Sciatic nerve (tissue), 2 donors: ENCODE measurements around the gene GNA15. TPM values are rescaled to one million over a fixed set of nuclear protein-coding genes. Genes with fewer than 3 reads are reported as not detected.
"Not testable (repeated sequence)": the region's sequence is repeated elsewhere in the genome, so short reads cannot be mapped to it uniquely, and the experiment has no call there.

Experiments
- ATAC-seq: fragments of 200-7000 bp; cut with Tn5 transposase; one replicate; pipeline ENCODE4 v1.9.1; 2020; ENCODE audit warnings: mild to moderate bottlenecking, moderate library complexity
- DNase-seq: peaks from one replicate; pipeline ENCODE4 v3.0.0-alpha.2; 2020; ENCODE audit warnings: low spot score
- intact Hi-C: fragments of 100-400 bp; cut with DNase I; formaldehyde crosslinking; loops from one replicate; pipeline ENCODE4 v1.14.2; 2022
- total RNA-seq: library from RNA; stranded (reverse); fragmentation: NEBNext Ultra II Directional; extraction: Animal tissue kit (Norgen Biotek cat#: 25700); gene quantifications from one replicate; pipeline ENCODE4 v1.2.1, GENCODE V29; 2021
- donor health status: DM: no; HTN: no; CAD: no.
- donor health status: DM: no; HTN: no; CAD: no.

GNA15 gene
- total RNA-seq, 1 donor from 2014 or later = 9.5 TPM

GRCh38 chr19:3185461-3186159 lies 49.8 kb downstream of the GNA15 start, which contains the start of gene NCLN:
Gene NCLN (plus strand): TSS chr19:3185930. CDS start chr19:3186031, 101 bp downstream.
- intact Hi-C loops = no loop called here
- DNase-seq (peak; percentile 96), ATAC-seq (peak; percentile 98)

GRCh38 chr19:3186160-3186688 lies 50.4 kb downstream of the GNA15 start:
- DNase-seq = no peak
- intact Hi-C loops = no loop called here
- no peak for ATAC-seq

GRCh38 chr19:3186891-3187661 lies 51.2 kb downstream of the GNA15 start:
- DNase-seq (no peak), ATAC-seq (no peak)
- intact Hi-C loops = no loop called here

- no peak for DNase-seq
Measured at GRCh38 chr19:3187662-3188511, 52.1 kb downstream of the GNA15 start.

GRCh38 chr19:3188627-3189596 lies 53.1 kb downstream of the GNA15 start:
- no peak for DNase-seq
- intact Hi-C loops = no loop called here

More at GRCh38 chr19:3187662-3188511, 52.1 kb downstream of the GNA15 start:
- ATAC-seq = no peak
- intact Hi-C loops = no loop called here

GRCh38 chr19:3189702-3190469 lies 54.1 kb downstream of the GNA15 start:
- DNase-seq (no peak), ATAC-seq (no peak)
- intact Hi-C loops = no loop called here

More at GRCh38 chr19:3188627-3189596, 53.1 kb downstream of the GNA15 start:
- ATAC-seq = no peak

GRCh38 chr19:3190470-3190770 lies 54.6 kb downstream of the GNA15 start:
- intact Hi-C loops = no loop called here
- DNase-seq (no peak), ATAC-seq (no peak)

GRCh38 chr19:3190921-3191805 lies 55.3 kb downstream of the GNA15 start:
- ATAC-seq = no peak
- intact Hi-C loops = no loop called here
- no peak for DNase-seq

- ATAC-seq, DNase-seq, intact Hi-C loops: not testable (repeated sequence)
Measured at GRCh38 chr19:3191806-3192104, 55.9 kb downstream of the GNA15 start.

- intact Hi-C loops = no loop called here
- no peak for DNase-seq
- no peak for ATAC-seq
Measured at GRCh38 chr19:3192228-3192635, 56.4 kb downstream of the GNA15 start.

- ATAC-seq (no peak), DNase-seq (no peak)
- intact Hi-C loops = no loop called here
Measured at GRCh38 chr19:3192684-3193083, 56.9 kb downstream of the GNA15 start.

GRCh38 chr19:3193256-3194105 lies 57.6 kb downstream of the GNA15 start:
- no peak for ATAC-seq
- no peak for DNase-seq
- intact Hi-C loops = no loop called here

GRCh38 chr19:3194106-3195087 lies 58.6 kb downstream of the GNA15 start:
- ATAC-seq = no peak
- DNase-seq = no peak
- intact Hi-C loops = no loop called here

- intact Hi-C loops = no loop called here
- DNase-seq (no peak), ATAC-seq (no peak)
Measured at GRCh38 chr19:3196064-3196932, 60.5 kb downstream of the GNA15 start.
